Caco-2 (cell line): ENCODE measurements around the gene MAP7D1. TPM values are rescaled to one million over a fixed set of nuclear protein-coding genes. Genes with fewer than 3 reads are reported as not detected.
"Not testable (repeated sequence)": the region's sequence is repeated elsewhere in the genome, so short reads cannot be mapped to it uniquely, and the experiment has no call there.

Experiments used
- BruUV-seq: library from RNA; stranded (reverse); fragments of 400-500 nt; replicated peaks from 2 replicates; lab custom pipeline; 2021; lab: Mats Ljungman, UMichigan
- CTCF ChIA-PET: fragments of 300-600 bp; sonication (Branson Sonifier 250); formaldehyde crosslinking; loops from one replicate; lab custom pipeline; 2022; ENCODE audit warnings: antibody characterized with exemption; lab: Charles Lee
- POLR2A ChIA-PET: fragments of 300-600 bp; sonication (Branson Sonifier 250); formaldehyde crosslinking; loops from one replicate; lab custom pipeline; 2022; ENCODE audit warnings: antibody characterized with exemption; lab: Charles Lee
- DNase-seq, 2 experiments: peaks; one replicate each; pipeline versions ENCODE4 v3.0.0 to v3.0.0-alpha.2; 2020 to 2022
- H3K27me3 ChIP-seq: replicated peaks from 2 replicates; pipeline ENCODE4 v1.6.0; 2011; ENCODE audit warnings: low read length; ENCODE audit not compliant: control insufficient read depth, insufficient read depth
- H3K36me3 ChIP-seq: 2 replicates; pipeline ENCODE4 v1.5.1; 2011; ENCODE audit warnings: low read length; ENCODE audit not compliant: control insufficient read depth, insufficient read depth
- H3K4me1 ChIP-seq: fragments of 250-450 bp; sonication (Bioruptor Pico); 2 replicates; pipeline ENCODE4 v1.5.1; 2020; ENCODE audit warnings: mild to moderate bottlenecking
- H3K4me3 ChIP-seq: 2 replicates; pipeline ENCODE4 v1.5.1; 2011; ENCODE audit warnings: low read depth, mild to moderate bottlenecking, control low read depth, low read length
- H3K9me3 ChIP-seq: fragments of 250-450 bp; sonication (Bioruptor Pico); 2 replicates; pipeline ENCODE4 v1.5.1; 2020; ENCODE audit warnings: mild to moderate bottlenecking, moderate library complexity
- H3K27ac Mint-ChIP-seq: one replicate; pipeline ENCODE4 v1.8.0; 2022; ENCODE audit warnings: mixed read lengths; ENCODE audit not compliant: unreplicated experiment
- H3K27me3 Mint-ChIP-seq: one replicate; pipeline ENCODE4 v1.8.0; 2022; ENCODE audit warnings: mixed read lengths; ENCODE audit not compliant: insufficient read depth, unreplicated experiment
- H3K36me3 Mint-ChIP-seq: one replicate; pipeline ENCODE4 v1.8.0; 2022; ENCODE audit warnings: mild to moderate bottlenecking, mixed read lengths; ENCODE audit not compliant: insufficient read depth, unreplicated experiment
- H3K4me1 Mint-ChIP-seq: one replicate; pipeline ENCODE4 v1.8.0; 2022; ENCODE audit warnings: low read depth, mixed read lengths; ENCODE audit not compliant: unreplicated experiment
- H3K4me3 Mint-ChIP-seq: one replicate; pipeline ENCODE4 v1.8.0; 2022; ENCODE audit warnings: mild to moderate bottlenecking, moderate library complexity, mixed read lengths; ENCODE audit not compliant: unreplicated experiment
- H3K9me3 Mint-ChIP-seq: one replicate; pipeline ENCODE4 v1.8.0; 2022; ENCODE audit warnings: mixed read lengths; ENCODE audit not compliant: unreplicated experiment
- intact Hi-C: fragments of 100-400 bp; cut with micrococcal nuclease; formaldehyde crosslinking; loops from one replicate; pipeline ENCODE4 v1.10.0; 2022; ENCODE audit not compliant: unreplicated experiment
- total RNA-seq: library from RNA; stranded (reverse); gene quantifications from 2 replicates; pipeline ENCODE4 v1.2.3, GENCODE V29; 2022
- TF ChIP-seq, protein P1 (sequence below), 2 experiments: fragments of 200-600 bp in 1 of 2; IDR thresholded peaks; 1 replicate in 1 of 2; 2 replicates in 1 of 2; pipeline versions ENCODE4 v1.5.1 to v1.8.0; 2011 to 2022; ENCODE audit warnings: antibody characterized with exemption in 1 of 2, control low read depth in 1 of 2, inconsistent platforms in 1 of 2, low read depth in 1 of 2, low read length in 1 of 2, mild to moderate bottlenecking in 1 of 2, moderate library complexity in 1 of 2; ENCODE audit not compliant: insufficient read depth in 1 of 2, severe bottlenecking in 1 of 2, unreplicated experiment in 1 of 2

The MAP7D1 gene
- total RNA-seq, 1 experiment from 2014 or later, result 37.7 TPM

DNA sequence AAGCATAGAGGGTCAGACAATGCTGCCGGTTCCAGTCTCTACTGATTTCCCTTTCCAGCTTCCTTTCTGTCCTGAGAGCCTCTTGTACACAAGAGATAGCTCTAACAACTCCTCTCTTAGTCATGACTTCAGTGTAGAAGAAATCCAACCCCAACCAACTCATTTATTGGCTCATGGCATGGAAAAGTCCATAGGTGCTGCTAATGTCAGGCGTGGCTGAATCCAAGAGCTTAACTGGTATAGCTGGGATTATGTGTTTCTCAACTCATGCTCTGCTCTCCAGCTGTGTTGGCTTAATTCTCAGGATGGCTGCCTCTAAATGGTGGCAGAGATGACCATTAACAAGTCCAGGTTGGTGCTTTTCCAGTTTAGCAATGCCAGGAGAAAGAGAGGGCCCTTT lies 55.9 kb downstream of the MAP7D1 start:
- no peak for DNase-seq
- Mint-ChIP-seq H3K4me3 (no peak overlapping the region), H3K27me3 (no peaks in the 10 kb centered on the region), H3K36me3 (no peaks in the 10 kb centered on the region), H3K9me3 (no peaks in the 10 kb centered on the region), H3K4me1 (no peaks in the 10 kb centered on the region), H3K27ac (no peak overlapping the region)
- H3K9me3 ChIP-seq, result no peaks in the 10 kb centered on the region
- no peaks in the 10 kb centered on the region for H3K27me3 ChIP-seq
- intact Hi-C loops, result no loop called here
- H3K4me3 ChIP-seq, result no peak overlapping the region
- ChIA-PET POLR2A (no interaction called here), CTCF (interaction anchor here (1.2 kb wide), 1 partner anchor 12 kb away, joined by 3 read pairs; no protein-coding TSS in a partner anchor)
- H3K4me1 ChIP-seq, result no peaks in the 10 kb centered on the region
- H3K36me3 ChIP-seq, result no peaks in the 10 kb centered on the region
- TF ChIP-seq, protein P1, sequence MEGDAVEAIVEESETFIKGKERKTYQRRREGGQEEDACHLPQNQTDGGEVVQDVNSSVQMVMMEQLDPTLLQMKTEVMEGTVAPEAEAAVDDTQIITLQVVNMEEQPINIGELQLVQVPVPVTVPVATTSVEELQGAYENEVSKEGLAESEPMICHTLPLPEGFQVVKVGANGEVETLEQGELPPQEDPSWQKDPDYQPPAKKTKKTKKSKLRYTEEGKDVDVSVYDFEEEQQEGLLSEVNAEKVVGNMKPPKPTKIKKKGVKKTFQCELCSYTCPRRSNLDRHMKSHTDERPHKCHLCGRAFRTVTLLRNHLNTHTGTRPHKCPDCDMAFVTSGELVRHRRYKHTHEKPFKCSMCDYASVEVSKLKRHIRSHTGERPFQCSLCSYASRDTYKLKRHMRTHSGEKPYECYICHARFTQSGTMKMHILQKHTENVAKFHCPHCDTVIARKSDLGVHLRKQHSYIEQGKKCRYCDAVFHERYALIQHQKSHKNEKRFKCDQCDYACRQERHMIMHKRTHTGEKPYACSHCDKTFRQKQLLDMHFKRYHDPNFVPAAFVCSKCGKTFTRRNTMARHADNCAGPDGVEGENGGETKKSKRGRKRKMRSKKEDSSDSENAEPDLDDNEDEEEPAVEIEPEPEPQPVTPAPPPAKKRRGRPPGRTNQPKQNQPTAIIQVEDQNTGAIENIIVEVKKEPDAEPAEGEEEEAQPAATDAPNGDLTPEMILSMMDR (IDR thresholded peaks at IDR 0.05; ENCODE audit: insufficient read depth in 1 of 2, low read depth in 1 of 2, low read length in 1 of 2, severe bottlenecking in 1 of 2, unreplicated experiment in 1 of 2), result no peak
- BruUV-seq, result no TSS peak

DNA sequence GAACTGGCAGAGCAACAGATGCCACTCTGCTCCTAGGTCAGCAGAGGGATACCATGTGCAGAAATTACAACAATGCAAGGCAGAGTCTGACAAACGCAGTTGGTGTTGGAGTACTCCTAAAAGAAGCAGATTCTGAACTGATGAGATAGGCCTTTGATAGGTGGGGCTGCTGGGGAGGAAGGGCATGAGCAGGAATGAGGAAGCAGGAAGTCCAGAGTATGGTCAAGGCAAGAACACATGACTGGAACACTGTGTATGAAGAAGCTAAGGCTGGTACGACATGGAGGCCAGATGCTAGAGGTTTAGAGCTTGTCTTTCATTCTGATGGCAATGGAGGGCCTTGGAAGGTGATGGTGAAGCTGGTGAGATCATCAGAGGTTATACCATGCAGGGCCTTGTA lies 56.8 kb downstream of the MAP7D1 start:
- no peaks in the 10 kb centered on the region for H3K4me1 Mint-ChIP-seq
- no peaks in the 10 kb centered on the region for H3K27me3 ChIP-seq
- no peak for DNase-seq
- ChIA-PET POLR2A (no interaction called here), CTCF (no interaction called here)
- H3K9me3 ChIP-seq, result no peaks in the 10 kb centered on the region
- no peak overlapping the region for H3K4me3 ChIP-seq
- H3K9me3 Mint-ChIP-seq, result no peaks in the 10 kb centered on the region
- no peaks in the 10 kb centered on the region for H3K4me1 ChIP-seq
- no peaks in the 10 kb centered on the region for H3K27me3 Mint-ChIP-seq
- no peak overlapping the region for H3K4me3 Mint-ChIP-seq
- intact Hi-C loops, result no loop called here
- H3K36me3 ChIP-seq, result no peaks in the 10 kb centered on the region
- TF ChIP-seq, protein P1 (IDR thresholded peaks at IDR 0.05; ENCODE audit: insufficient read depth in 1 of 2, low read depth in 1 of 2, low read length in 1 of 2, severe bottlenecking in 1 of 2, unreplicated experiment in 1 of 2), result no peak
- peak overlapping the region; percentile 45 for H3K27ac Mint-ChIP-seq
- no TSS peak for BruUV-seq
- H3K36me3 Mint-ChIP-seq, result no peaks in the 10 kb centered on the region

DNA sequence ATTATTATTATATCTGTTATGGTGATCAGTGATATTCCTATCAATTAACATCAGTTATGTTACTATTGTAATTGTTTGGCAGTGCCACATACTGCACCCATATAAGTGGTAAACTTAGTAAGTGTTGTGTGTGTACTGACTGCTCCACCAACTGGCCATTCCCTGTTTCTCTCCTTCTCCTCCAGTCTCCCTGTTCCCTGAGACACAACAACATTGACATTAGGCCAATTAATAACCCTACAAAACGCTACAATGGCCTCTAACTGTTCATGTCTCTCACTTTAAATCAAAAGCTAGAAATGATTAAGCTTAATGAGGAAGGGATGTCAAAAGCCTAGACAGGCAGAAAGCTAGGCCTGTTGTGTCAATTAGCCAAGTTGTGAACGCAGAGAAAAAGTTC lies 61.7 kb downstream of the MAP7D1 start:
- no TSS peak for BruUV-seq
- intact Hi-C loops, result loop anchor here (1.0 kb wide), 1 partner anchor 68 kb away; the partner anchor contains the start of gene TRAPPC3
- POLR2A ChIA-PET, result no interaction called here
- Histone ChIP-seq H3K36me3 (no peaks in the 10 kb centered on the region), H3K4me1 (no peaks in the 10 kb centered on the region), H3K27me3 (no peaks in the 10 kb centered on the region), H3K9me3 (no peaks in the 10 kb centered on the region), H3K4me3 (no peak overlapping the region)
- no peaks in the 10 kb centered on the region for H3K9me3 Mint-ChIP-seq
- H3K36me3 Mint-ChIP-seq, result no peaks in the 10 kb centered on the region
- no peaks in the 10 kb centered on the region for H3K4me1 Mint-ChIP-seq
- DNase-seq, result no peak
- H3K27ac Mint-ChIP-seq, result no peak overlapping the region
- TF ChIP-seq, protein P1 (IDR thresholded peaks at IDR 0.05; ENCODE audit: insufficient read depth in 1 of 2, low read depth in 1 of 2, low read length in 1 of 2, severe bottlenecking in 1 of 2, unreplicated experiment in 1 of 2), result no peak
- no peaks in the 10 kb centered on the region for H3K27me3 Mint-ChIP-seq
- CTCF ChIA-PET, result no interaction called here
- H3K4me3 Mint-ChIP-seq, result no peak overlapping the region

DNA sequence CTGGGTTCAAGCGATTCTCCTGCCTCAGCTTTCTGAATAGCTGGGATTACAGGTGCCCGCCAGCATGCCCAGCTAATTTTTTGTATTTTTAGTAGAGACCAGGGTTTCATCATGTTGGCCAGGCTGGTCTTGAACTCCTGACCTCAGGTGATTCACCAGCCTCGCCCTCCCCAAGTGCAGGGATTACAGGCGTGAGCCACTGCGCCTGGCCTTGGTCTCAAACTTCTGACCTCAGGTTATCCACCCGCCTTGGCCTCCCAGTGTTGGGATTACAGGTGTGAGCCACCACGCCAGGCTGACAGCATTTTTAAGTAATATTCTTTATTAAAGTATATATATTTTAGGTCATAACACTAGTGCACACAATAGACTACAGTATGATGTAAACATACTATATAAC lies 65.9 kb downstream of the MAP7D1 start:
- H3K27me3 ChIP-seq, H3K9me3 ChIP-seq, H3K4me1 Mint-ChIP-seq, CTCF ChIA-PET, POLR2A ChIA-PET, H3K9me3 Mint-ChIP-seq, H3K4me3 Mint-ChIP-seq, H3K4me3 ChIP-seq, DNase-seq, BruUV-seq, H3K27ac Mint-ChIP-seq, H3K36me3 ChIP-seq, H3K27me3 Mint-ChIP-seq, H3K4me1 ChIP-seq: not testable (repeated sequence)
- H3K36me3 Mint-ChIP-seq, result peaks cover 20% of the 10 kb centered on the region
- intact Hi-C loops, result loop anchor here (10.0 kb wide), 1 partner anchor 163 kb away; the partner anchor contains the start of gene STK40
